GM21423 (cell line): ENCODE results near the gene UCP1.
"Not testable (repeated sequence)": the region's sequence is repeated elsewhere in the genome, so short reads cannot be mapped to it uniquely, and the experiment has no call there.

Experiments used
- ATAC-seq: cut with Tn5 transposase; IDR thresholded peaks from one replicate; pipeline ENCODE4 v1.9.1; 2021; ENCODE audit warnings: mild to moderate bottlenecking, moderate library complexity; ENCODE audit not compliant: unreplicated experiment

The UCP1 gene

DNA sequence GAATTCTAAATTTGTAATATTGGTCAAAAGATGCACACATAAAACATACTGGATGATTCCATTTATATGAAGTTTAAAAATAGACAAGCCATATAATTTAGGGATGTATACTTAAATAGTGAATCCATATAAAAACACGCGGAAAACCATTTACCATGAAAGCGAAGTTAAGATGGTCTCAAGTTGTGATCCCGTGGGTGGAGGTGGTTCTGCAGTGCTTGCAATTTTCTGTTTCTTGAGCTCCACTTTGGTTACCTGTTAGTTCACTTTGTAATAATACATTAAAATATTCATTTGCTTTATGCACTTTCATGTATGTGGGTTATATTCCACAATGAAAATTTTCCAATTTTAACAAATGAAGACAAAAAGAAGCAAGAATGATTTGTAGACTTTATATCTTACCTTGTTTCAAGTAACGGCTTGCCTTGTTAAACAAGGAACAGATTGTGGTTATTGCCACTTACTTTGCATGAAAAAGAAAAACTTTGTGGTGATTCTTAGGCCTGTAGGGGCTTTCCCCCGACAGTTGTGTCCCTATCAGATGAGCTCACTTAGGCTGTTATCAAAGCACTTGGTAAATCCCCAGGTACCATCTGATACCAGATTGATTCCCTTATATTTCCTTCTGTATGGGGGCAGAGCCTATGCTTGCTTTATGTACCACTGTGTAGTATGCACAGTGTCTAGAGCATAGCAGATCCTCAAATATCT lies 12.2 kb downstream of the UCP1 start:
- ATAC-seq, result peak; percentile 100

DNA sequence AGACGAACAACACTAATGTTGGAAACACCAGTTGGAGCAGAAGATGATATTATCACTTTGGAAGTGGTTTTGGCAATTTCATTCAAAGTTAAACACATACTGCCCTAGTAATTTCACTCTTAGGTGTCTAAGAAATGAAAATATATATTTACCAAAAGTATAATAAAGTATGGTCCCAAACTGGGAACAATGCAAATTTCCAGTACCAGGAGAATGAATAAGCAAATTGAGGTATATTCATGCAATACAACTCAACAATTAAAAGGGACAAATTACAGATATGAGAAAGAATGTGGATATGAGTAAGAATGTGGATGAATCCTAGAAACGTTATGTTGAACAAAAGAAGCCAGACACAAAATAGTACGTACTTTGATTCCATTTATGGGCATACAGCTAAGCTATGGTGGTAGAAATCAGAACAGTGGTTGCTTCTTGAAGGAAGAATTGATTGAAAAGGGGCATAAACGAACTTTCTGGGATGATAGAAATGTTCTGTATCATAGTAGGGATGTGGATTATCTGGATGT lies 34.7 kb downstream of the UCP1 start:
- ATAC-seq, result no peak

DNA sequence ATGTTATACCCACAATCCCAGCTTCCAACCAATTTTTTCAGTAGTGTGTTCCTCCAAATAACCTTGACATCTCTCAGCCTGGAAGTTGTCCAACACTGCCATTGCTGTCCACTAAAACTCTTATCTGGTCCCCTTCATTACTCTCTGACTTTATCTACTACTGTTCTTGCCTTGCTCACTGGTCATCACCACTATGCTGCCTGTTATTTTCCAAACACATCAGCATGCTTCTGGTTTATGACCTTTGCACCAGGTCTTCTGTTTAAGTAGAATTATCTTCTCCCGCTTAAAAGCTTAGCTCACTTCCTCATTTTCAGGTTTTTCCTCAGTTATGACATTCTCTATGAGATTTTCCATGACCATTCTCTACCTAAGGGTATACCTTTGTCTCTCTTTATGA lies 39.3 kb downstream of the UCP1 start:
- no peak for ATAC-seq

DNA sequence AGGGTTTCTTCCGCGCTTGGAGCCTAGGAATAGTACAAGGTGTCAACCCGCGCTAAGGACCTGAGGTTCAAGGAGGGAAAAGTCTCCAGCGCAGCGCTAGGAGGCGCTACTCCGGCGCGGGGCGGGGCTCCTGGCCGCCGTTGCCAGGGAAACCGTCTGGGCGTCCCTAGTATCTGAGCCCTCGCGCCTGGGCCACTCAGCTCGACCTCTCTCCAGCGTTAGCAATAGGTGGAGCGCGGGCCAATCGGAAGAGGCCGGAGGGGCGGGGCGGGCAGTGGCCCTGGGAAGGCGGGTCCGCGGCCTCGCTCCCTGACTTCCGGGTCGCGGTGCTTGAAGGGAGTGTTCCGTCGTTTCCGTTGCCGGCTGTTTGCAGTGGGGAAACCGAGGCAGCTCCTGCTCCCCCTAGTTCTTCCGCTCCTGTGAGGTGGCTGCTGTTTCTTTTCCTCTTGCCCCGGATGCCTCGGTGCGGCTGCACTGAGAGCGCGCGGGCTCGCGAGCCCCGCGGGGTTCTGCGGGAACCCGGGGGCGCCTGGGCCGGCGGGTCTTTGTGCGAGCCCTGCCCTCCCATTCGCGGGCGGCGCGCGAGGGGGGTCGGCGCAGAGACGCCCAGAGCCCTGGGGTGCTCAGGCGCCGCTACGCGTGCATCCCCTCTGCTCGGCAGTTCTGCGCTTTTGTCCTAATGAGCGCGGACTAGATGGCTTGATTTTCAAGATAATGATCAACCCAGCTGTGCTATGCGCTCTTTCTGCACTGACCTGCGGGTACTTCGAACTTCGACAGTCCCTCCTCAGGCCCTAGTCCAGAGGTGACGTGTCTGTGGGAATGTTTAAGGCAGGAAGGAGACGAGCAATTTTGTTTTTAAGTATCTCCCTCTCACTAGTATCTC lies 44.7 kb downstream of the UCP1 start, which contains the start of gene ELMOD2:
Gene ELMOD2, plus strand, starts transcription at position 312 of the 886 bp plus-strand sequence. CDS start 1,261 bp downstream, outside the sequence.
- ATAC-seq, result peak; percentile 100

- peak; percentile 4 for ATAC-seq
Observed at GRCh38 chr4:140523370-140523856, 45.3 kb downstream of the UCP1 start.

DNA sequence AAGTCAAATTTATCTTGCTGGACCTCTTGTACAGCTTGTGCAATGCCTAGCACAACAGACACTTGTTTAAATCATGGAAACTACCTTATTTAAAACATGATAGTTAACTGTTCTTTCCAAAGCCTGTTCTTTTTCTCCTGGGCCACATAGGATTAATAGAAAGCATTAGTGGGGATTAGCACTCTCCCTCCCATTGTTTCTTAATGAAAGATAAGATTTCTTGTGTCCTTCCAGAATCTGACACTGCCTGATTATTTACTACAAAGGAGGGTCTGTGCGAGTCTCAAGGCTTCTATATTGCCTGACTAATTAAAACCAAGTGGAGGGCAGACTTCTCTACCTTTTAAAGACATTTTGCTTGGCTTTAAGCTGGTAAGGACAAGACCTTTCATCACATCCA lies 53.3 kb downstream of the UCP1 start:
- no peak for ATAC-seq

DNA sequence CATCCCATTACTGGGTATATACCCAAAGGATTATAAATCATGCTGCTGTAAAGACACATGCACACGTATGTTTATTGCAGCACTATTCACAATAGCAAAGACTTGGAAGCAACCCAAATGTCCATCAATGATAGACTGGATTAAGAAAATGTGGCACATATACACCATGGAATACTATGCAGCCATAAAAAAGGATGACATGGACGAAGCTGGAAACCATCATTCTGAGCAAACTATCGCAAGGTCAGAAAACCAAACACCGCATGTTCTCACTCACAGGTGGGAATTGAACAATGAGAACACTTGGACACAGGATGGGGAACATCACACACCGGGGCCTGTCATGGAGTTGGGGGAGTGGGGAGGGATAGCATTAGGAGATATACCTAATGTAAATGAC lies 55.0 kb downstream of the UCP1 start:
- not testable (repeated sequence) for ATAC-seq
